GM12878 (cell line): Measurements from ENCODE around the gene ZNF668. TPM values are rescaled to one million over a fixed set of nuclear protein-coding genes. Genes with fewer than 3 reads are reported as not detected.

Experiments
- ATAC-seq: fragments of 200-7000 bp; cut with Tn5 transposase; 3 replicates; pipeline ENCODE4 v1.9.1; 2020; ENCODE audit warnings: mild to moderate bottlenecking, moderate library complexity
- BruUV-seq: library from RNA; stranded (reverse); fragments of 400-500 nt; replicated peaks from 2 replicates; lab custom pipeline; 2021; lab: Mats Ljungman, UMichigan
- CTCF ChIA-PET: fragments of 300-600 bp; sonication (Branson Sonifier 250); formaldehyde crosslinking; extraction: SDS; loops from one replicate; lab custom pipeline; 2021; ENCODE audit warnings: inconsistent platforms; lab: Yijun Ruan, JAX
- POLR2A ChIA-PET: fragments of 350-600 bp; formaldehyde crosslinking; extraction: SDS; loops from one replicate; lab custom pipeline; 2021; ENCODE audit warnings: inconsistent platforms; lab: Charles Lee
- RAD21 ChIA-PET: fragments of 300-600 bp; sonication (Branson Sonifier 250); formaldehyde crosslinking; loops from one replicate; lab custom pipeline; 2023; ENCODE audit warnings: antibody characterized with exemption; ENCODE audit not compliant: unreplicated experiment; lab: Charles Lee
- SMC1A ChIA-PET: fragments of 300-600 bp; sonication (Branson Sonifier 250); formaldehyde crosslinking; loops from one replicate; lab custom pipeline; 2023; ENCODE audit not compliant: unreplicated experiment, uncharacterized antibody; lab: Charles Lee
- DNase-seq: peaks from one replicate; pipeline ENCODE4 v3.0.0-alpha.2; 2011; ENCODE audit warnings: low read depth, low spot score
- FAIRE-seq: peaks from 3 replicates; lab custom pipeline; 2011; peaks lifted over from hg19 to GRCh38; lab: Jason Lieb, UNC
- H2AFZ ChIP-seq: 2 replicates; pipeline ENCODE4 v1.6.0; 2011; ENCODE audit warnings: low read depth, low read length, control low read depth; ENCODE audit not compliant: control insufficient read depth
- H3K27ac ChIP-seq: 2 replicates; pipeline ENCODE4 v1.5.1; 2011; ENCODE audit warnings: control low read depth; ENCODE audit not compliant: control insufficient read depth, insufficient read depth
- H3K27me3 ChIP-seq, 2 experiments: replicated peaks in 1 of 2; 2 replicates each; pipeline versions ENCODE4 v1.6.0 to v1.6.1; 2011; ENCODE audit warnings: low read length in 1 of 2; ENCODE audit not compliant: control insufficient read depth in 2 of 2, insufficient read depth in 2 of 2
- H3K36me3 ChIP-seq, 2 experiments: 2 replicates each; pipeline ENCODE4 v1.5.1; 2011; ENCODE audit warnings: low read length in 1 of 2; ENCODE audit not compliant: control insufficient read depth in 2 of 2, insufficient read depth in 2 of 2
- H3K4me1 ChIP-seq: 2 replicates; pipeline ENCODE4 v1.6.1; 2011; ENCODE audit warnings: mild to moderate bottlenecking, low read length, moderate library complexity, mixed read lengths; ENCODE audit not compliant: control insufficient read depth, insufficient read depth
- H3K4me2 ChIP-seq: 2 replicates; pipeline ENCODE4 v1.6.0; 2011; ENCODE audit warnings: control low read depth; ENCODE audit not compliant: control insufficient read depth, insufficient read depth
- H3K4me3 ChIP-seq: fragments of 200-600 bp; sonication (generic); 2 replicates; pipeline ENCODE4 v1.5.1; 2016
- H3K79me2 ChIP-seq: 2 replicates; pipeline ENCODE4 v1.6.0; 2011; ENCODE audit warnings: low read length; ENCODE audit not compliant: control insufficient read depth, insufficient read depth
- H3K9ac ChIP-seq: 2 replicates; pipeline ENCODE4 v1.8.0; 2011; ENCODE audit warnings: low read length, control low read depth, mixed read lengths; ENCODE audit not compliant: control insufficient read depth, insufficient read depth
- H3K9me3 ChIP-seq: replicated peaks from 3 replicates; pipeline ENCODE4 v1.5.1; 2011; ENCODE audit warnings: mild to moderate bottlenecking, low read length; ENCODE audit not compliant: control insufficient read depth, insufficient read depth
- H4K20me1 ChIP-seq: 2 replicates; pipeline ENCODE4 v1.6.0; 2011; ENCODE audit not compliant: control insufficient read depth, insufficient read depth
- BCLAF1 ChIP-seq: fragments of 450-650 bp; IDR thresholded peaks from 2 replicates; pipeline ENCODE4 v1.6.1; 2017; ENCODE audit warnings: antibody characterized with exemption, mild to moderate bottlenecking, moderate library complexity
- CTCF ChIP-seq, 3 experiments: IDR thresholded peaks in 2 of 3; conservative IDR thresholded peaks in 1 of 3; 2 replicates each; pipeline ENCODE4 v1.5.1; 2011; ENCODE audit warnings: low read depth in 3 of 3, low read length in 3 of 3, mild to moderate bottlenecking in 3 of 3, control low read depth in 2 of 3, moderate library complexity in 2 of 3, inconsistent platforms in 1 of 3, mixed read lengths in 1 of 3; ENCODE audit not compliant: control insufficient read depth in 2 of 3, insufficient read depth in 1 of 3; ENCODE audit errors: extremely low read depth in 1 of 3
- KDM1A ChIP-seq: fragments of 200-600 bp; sonication (generic); IDR thresholded peaks from 2 replicates; pipeline ENCODE4 v1.6.1; 2016; ENCODE audit warnings: borderline replicate concordance
- NR2F1 ChIP-seq: fragments of 450-650 bp; conservative IDR thresholded peaks from 2 replicates; pipeline ENCODE4 v1.6.1; 2017; ENCODE audit warnings: mild to moderate bottlenecking
- WGBS: methylation state at CpG from one replicate; pipeline ENCODE4 v1.1.6; 2016; ENCODE audit warnings: low lambda C conversion rate; ENCODE audit not compliant: insufficient replicate concordance, insufficient coverage; ENCODE audit errors: missing lambda C conversion rate; 5-methylcytosine and 5-hydroxymethylcytosine counted together
- in situ Hi-C: fragments of 300-500 bp; cut with MboI; formaldehyde crosslinking; loops from 9 replicates; pipeline ENCODE4 v1.14.3; 2018; ENCODE audit warnings: mixed read lengths
- intact Hi-C: fragments of 100-400 bp; cut with micrococcal nuclease; formaldehyde crosslinking; loops from one replicate; pipeline ENCODE4 v1.14.2; 2022; ENCODE audit not compliant: unreplicated experiment
- polyA plus RNA-seq, 11 experiments: library from polyadenylated mRNA; depleted of rRNA in 4 of 11; unstranded in 6 of 11; stranded (reverse) in 5 of 11; fragments of >200 nt; fragmentation: Nextera tagmentation in 4 of 11; fragmentation: Illumina TruSeq in 1 of 11; extraction: Ambion mirVana in 4 of 11; extraction: Trizol in 1 of 11; gene quantifications; 1 replicate in 1 of 11; 2 replicates in 10 of 11; pipeline versions ENCODE4 v1.2.1 to v1.2.3, GENCODE V29; 2011 to 2016; ENCODE audit warnings: inconsistent platforms in 2 of 11, missing spikeins in 2 of 11, low read depth in 1 of 11
- total RNA-seq, 4 experiments: library from RNA; depleted of rRNA in 3 of 4; stranded (reverse); fragments of >200 nt in 3 of 4; fragmentation: Illumina TruSeq in 1 of 4; extraction: Trizol in 1 of 4; gene quantifications; 2 replicates each; pipeline versions ENCODE4 v1.2.1 to v1.2.3, GENCODE V29; 2013 to 2021

ZNF668 gene
- total and polyA plus RNA-seq, 10 of the 15 experiments (the other 5 are each of a cell fraction or from before 2014, with no cell fraction given), result 0.05 to 20.7 (median 10.0) TPM; not detected in 1

GRCh38 chr16:31085873-31086628 lies 12.0 kb upstream of the ZNF668 start:
- no TSS peak for BruUV-seq
- H3K9me3 ChIP-seq, result no peaks in the 10 kb centered on the region
- in situ Hi-C loops, result no loop called here

More at GRCh38 chr16:31085873-31086628, 12.0 kb upstream of the ZNF668 start:
- 88% methylated on average over 18 of the region's 18 CpGs for WGBS
- intact Hi-C loops, result no loop called here
- ATAC-seq, result no peak
- DNase-seq, result no peak
- Histone ChIP-seq H3K4me1 (no peaks in the 10 kb centered on the region), H2AFZ (no peak overlapping the region), H3K4me2 (no peak overlapping the region), H4K20me1 (no peaks in the 10 kb centered on the region; the same call in 1 of the 2 replicates), H3K79me2 (no peaks in the 10 kb centered on the region), H3K27ac (no peak overlapping the region), H3K27me3 (no peaks in the 10 kb centered on the region), H3K36me3 (peaks cover 2% of the 10 kb centered on the region in 2 experiments; a peak in 3 of 4 replicates), H3K9ac (no peak overlapping the region), H3K4me3 (no peak overlapping the region)
- TF ChIP-seq CTCF (IDR thresholded peaks at IDR 0.05 in 2 of 3, conservative IDR thresholded peaks at IDR 0.05 in 1 of 3; ENCODE audit: control insufficient read depth in 2 of 3, extremely low read depth in 1 of 3, insufficient read depth in 1 of 3, low read depth in 3 of 3, low read length in 3 of 3) (no peak), BCLAF1 (no peak), NR2F1 (no peak), KDM1A (no peak)
- FAIRE-seq, result no peak
- ChIA-PET SMC1A (no interaction called here), RAD21 (no interaction called here), CTCF (no interaction called here), POLR2A (interaction anchor here (0.8 kb wide), 1 partner anchor 12 kb away, joined by 3 read pairs; the partner anchor contains the start of genes ZNF646 and ZNF668)
